Fibroblast of lung (primary cell): Measurements from ENCODE around the gene USP47.

Source experiments
- EZH2 ChIP-seq: IDR thresholded peaks from 2 replicates; pipeline ENCODE4 v1.5.1; 2012; ENCODE audit warnings: low read length, control low read depth, mild to moderate bottlenecking; ENCODE audit errors: missing control alignments
- TF ChIP-seq, protein P1 (sequence below), 2 donors: IDR thresholded peaks in 1 of 2; conservative IDR thresholded peaks in 1 of 2; 1 replicate in 1 of 2; 2 replicates in 1 of 2; pipeline ENCODE4 v1.5.1; 2011 to 2012; ENCODE audit warnings: low read length in 2 of 2, control low read depth in 1 of 2, inconsistent platforms in 1 of 2, low read depth in 1 of 2, mild to moderate bottlenecking in 1 of 2

GRCh38 chr11:11856638-11857037 is 14.9 kb downstream of the USP47 start:
- TF ChIP-seq, protein P1, sequence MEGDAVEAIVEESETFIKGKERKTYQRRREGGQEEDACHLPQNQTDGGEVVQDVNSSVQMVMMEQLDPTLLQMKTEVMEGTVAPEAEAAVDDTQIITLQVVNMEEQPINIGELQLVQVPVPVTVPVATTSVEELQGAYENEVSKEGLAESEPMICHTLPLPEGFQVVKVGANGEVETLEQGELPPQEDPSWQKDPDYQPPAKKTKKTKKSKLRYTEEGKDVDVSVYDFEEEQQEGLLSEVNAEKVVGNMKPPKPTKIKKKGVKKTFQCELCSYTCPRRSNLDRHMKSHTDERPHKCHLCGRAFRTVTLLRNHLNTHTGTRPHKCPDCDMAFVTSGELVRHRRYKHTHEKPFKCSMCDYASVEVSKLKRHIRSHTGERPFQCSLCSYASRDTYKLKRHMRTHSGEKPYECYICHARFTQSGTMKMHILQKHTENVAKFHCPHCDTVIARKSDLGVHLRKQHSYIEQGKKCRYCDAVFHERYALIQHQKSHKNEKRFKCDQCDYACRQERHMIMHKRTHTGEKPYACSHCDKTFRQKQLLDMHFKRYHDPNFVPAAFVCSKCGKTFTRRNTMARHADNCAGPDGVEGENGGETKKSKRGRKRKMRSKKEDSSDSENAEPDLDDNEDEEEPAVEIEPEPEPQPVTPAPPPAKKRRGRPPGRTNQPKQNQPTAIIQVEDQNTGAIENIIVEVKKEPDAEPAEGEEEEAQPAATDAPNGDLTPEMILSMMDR (conservative IDR thresholded peaks at IDR 0.05 in 1 of 2, IDR thresholded peaks at IDR 0.05 in 1 of 2; ENCODE audit: low read depth in 1 of 2, low read length in 2 of 2), result no peak
- TF ChIP-seq EZH2, result no peak
